Epithelial cell of proximal tubule (primary cell): ENCODE measurements around the gene NAA80. TPM values are rescaled to one million over a fixed set of nuclear protein-coding genes. Genes with fewer than 3 reads are reported as not detected.

Source experiments
- DNase-seq: peaks from one replicate; pipeline ENCODE4 v3.0.0-alpha.2; 2011; ENCODE audit warnings: low read depth
- H3K4me3 ChIP-seq: 2 replicates; pipeline ENCODE4 v1.5.1; 2011; ENCODE audit warnings: low read depth, mild to moderate bottlenecking, low read length
- CTCF ChIP-seq: conservative IDR thresholded peaks from 2 replicates; pipeline ENCODE4 v1.5.1; 2012; ENCODE audit warnings: low read depth, mild to moderate bottlenecking, low read length
- total RNA-seq: library from RNA; depleted of rRNA; stranded (reverse); fragments of >200 nt; gene quantifications from 2 replicates; pipeline ENCODE4 v1.2.3, GENCODE V29; 2015

Gene NAA80
- total RNA-seq, 1 donor from 2014 or later: 19.4 TPM

- H3K4me3 ChIP-seq: peak overlapping the region; percentile 95
- DNase-seq: no peak
- TF ChIP-seq CTCF: no peak
Observed at GRCh38 chr3:50336452-50337174, 37.4 kb upstream of the NAA80 start.

- H3K4me3 ChIP-seq: no peak overlapping the region
- no peak for TF ChIP-seq CTCF
- no peak for DNase-seq
Observed at GRCh38 chr3:50334339-50335075, 35.3 kb upstream of the NAA80 start.

GRCh38 chr3:50333744-50334328 is 34.6 kb upstream of the NAA80 start:
- DNase-seq: no peak
- H3K4me3 ChIP-seq: no peak overlapping the region
- no peak for TF ChIP-seq CTCF

- DNase-seq: no peak
- no peak for TF ChIP-seq CTCF
Observed at GRCh38 chr3:50331364-50331907, 32.2 kb upstream of the NAA80 start.

GRCh38 chr3:50330330-50330729 is 31.1 kb upstream of the NAA80 start:
- DNase-seq: no peak
- no peak for TF ChIP-seq CTCF

More at GRCh38 chr3:50331364-50331907, 32.2 kb upstream of the NAA80 start:
- no peak overlapping the region for H3K4me3 ChIP-seq

GRCh38 chr3:50327943-50328691 is 28.9 kb upstream of the NAA80 start, which contains the start of gene TUSC2:
Gene TUSC2 (minus strand): TSS chr3:50328223. CDS start chr3:50328099, 124 bp downstream.
- H3K4me3 ChIP-seq: peak within 1 kb of the TSS; percentile 98
- no peak for DNase-seq
- TF ChIP-seq CTCF: no peak

More at GRCh38 chr3:50330330-50330729, 31.1 kb upstream of the NAA80 start:
- H3K4me3 ChIP-seq: no peak overlapping the region
